Measurements from ENCODE around the gene ABLIM3. TPM values are rescaled to one million over a fixed set of nuclear protein-coding genes. Genes with fewer than 3 reads are reported as not detected.

The ABLIM3 gene
- polyA plus RNA-seq, 1 donor = 1.1 TPM

GRCh38 chr5:149309354-149309753, 168.1 kb downstream of the ABLIM3 start:
- DNase-seq = no peak

Other genes starting within 250 kb of the ABLIM3 start
- 0.96 TPM for gene SH3TC2, start 78.4 kb upstream of the ABLIM3 start, polyA plus RNA-seq (ENCODE audit: insufficient read length)
- gene AFAP1L1, start 130.4 kb downstream of the ABLIM3 start, polyA plus RNA-seq (ENCODE audit: insufficient read length) = 21.9 TPM
- 23.1 TPM for gene GRPEL2, start 204.0 kb downstream of the ABLIM3 start, polyA plus RNA-seq (ENCODE audit: insufficient read length)
- 19.2 TPM for gene PCYOX1L, start 216.6 kb downstream of the ABLIM3 start, polyA plus RNA-seq (ENCODE audit: insufficient read length)
- gene IL17B, start 237.8 kb downstream of the ABLIM3 start, polyA plus RNA-seq (ENCODE audit: insufficient read length) = 1.4 TPM